Gastroesophageal sphincter (tissue), 4 donors: ENCODE results near the gene ARFGEF3. TPM values are rescaled to one million over a fixed set of nuclear protein-coding genes. Genes with fewer than 3 reads are reported as not detected.

ENCODE experiments used
- ATAC-seq: fragments of 150-250 bp; one replicate; pipeline ENCODE4 v1.9.1; 2016; ENCODE audit warnings: mild to moderate bottlenecking, moderate library complexity
- H3K27ac ChIP-seq, 4 donors: fragments of 200-600 bp; sonication (generic) in 3 of 4; 1 replicate in 3 of 4; 2 replicates in 1 of 4; pipeline ENCODE4 v1.5.1; 2016 to 2019
- H3K27me3 ChIP-seq: fragments of 200-600 bp; sonication (generic); one replicate; pipeline ENCODE4 v1.5.1; 2019
- H3K36me3 ChIP-seq, 2 donors: fragments of 200-600 bp; sonication (generic); one replicate each; pipeline ENCODE4 v1.5.1; 2019; ENCODE audit warnings: control low read depth in 1 of 2
- H3K4me1 ChIP-seq, 3 donors: fragments of 200-600 bp; sonication (generic); 1 replicate in 2 of 3; 2 replicates in 1 of 3; pipeline ENCODE4 v1.5.1; 2016 to 2019; ENCODE audit warnings: control low read depth in 2 of 3
- H3K4me3 ChIP-seq, 2 donors: fragments of 200-600 bp; sonication (generic); one replicate each; pipeline ENCODE4 v1.5.1; 2019; ENCODE audit warnings: mild to moderate bottlenecking in 1 of 2, moderate library complexity in 1 of 2
- H3K9me3 ChIP-seq, 3 donors: fragments of 200-600 bp; sonication (generic); one replicate each; pipeline ENCODE4 v1.5.1; 2017 to 2019; ENCODE audit warnings: control low read depth in 2 of 3
- EP300 ChIP-seq: sonication (generic); formaldehyde crosslinking; IDR thresholded peaks from one replicate; pipeline ENCODE4 v1.6.1; 2017; ENCODE audit warnings: antibody characterized with exemption, mild to moderate bottlenecking
- POLR2A ChIP-seq, 2 donors: fragments of 450-650 bp; IDR thresholded peaks; one replicate each; pipeline ENCODE4 v1.6.1; 2017; ENCODE audit warnings: antibody characterized with exemption in 2 of 2, mild to moderate bottlenecking in 2 of 2, moderate library complexity in 1 of 2
- POLR2AphosphoS5 ChIP-seq: sonication (generic); formaldehyde crosslinking; IDR thresholded peaks from one replicate; pipeline ENCODE4 v1.6.1; 2017; ENCODE audit warnings: antibody characterized with exemption
- WGBS, 2 donors: methylation state at CpG; one replicate each; pipeline ENCODE4 v1.1.5; 2018; ENCODE audit warnings: low coverage in 1 of 2; 5-methylcytosine and 5-hydroxymethylcytosine counted together
- total RNA-seq, 4 donors: library from RNA; depleted of rRNA; stranded (reverse); fragments of >200 nt; gene quantifications; one replicate each; pipeline ENCODE4 v1.1.0, GENCODE V29; 2016
- TF ChIP-seq, protein P1 (sequence below), 4 experiments: fragments of 200-600 bp in 2 of 4; fragments of 450-650 bp in 2 of 4; sonication (generic) in 1 of 4; IDR thresholded peaks; one replicate each; pipeline ENCODE4 v1.5.1; 2017 to 2019; ENCODE audit warnings: antibody characterized with exemption in 4 of 4, mild to moderate bottlenecking in 2 of 4, moderate library complexity in 2 of 4

Gene ARFGEF3
- total RNA-seq, 4 donors from 2014 or later: 0.47 to 4.2 (median 1.8) TPM

- Histone ChIP-seq H3K9me3 (no peaks in the 10 kb centered on the region), H3K36me3 (no peaks in the 10 kb centered on the region), H3K4me3 (no peak overlapping the region), H3K27ac (no peak overlapping the region), H3K4me1 (no peaks in the 10 kb centered on the region), H3K27me3 (no peaks in the 10 kb centered on the region)
- 92 to 93% methylated on average over 2 of the region's 13 CpGs for WGBS, 2 donors
- no peak for ATAC-seq
- TF ChIP-seq EP300: no peak
- TF ChIP-seq POLR2A (IDR thresholded peaks at IDR 0.05): no peak
- TF ChIP-seq, protein P1, sequence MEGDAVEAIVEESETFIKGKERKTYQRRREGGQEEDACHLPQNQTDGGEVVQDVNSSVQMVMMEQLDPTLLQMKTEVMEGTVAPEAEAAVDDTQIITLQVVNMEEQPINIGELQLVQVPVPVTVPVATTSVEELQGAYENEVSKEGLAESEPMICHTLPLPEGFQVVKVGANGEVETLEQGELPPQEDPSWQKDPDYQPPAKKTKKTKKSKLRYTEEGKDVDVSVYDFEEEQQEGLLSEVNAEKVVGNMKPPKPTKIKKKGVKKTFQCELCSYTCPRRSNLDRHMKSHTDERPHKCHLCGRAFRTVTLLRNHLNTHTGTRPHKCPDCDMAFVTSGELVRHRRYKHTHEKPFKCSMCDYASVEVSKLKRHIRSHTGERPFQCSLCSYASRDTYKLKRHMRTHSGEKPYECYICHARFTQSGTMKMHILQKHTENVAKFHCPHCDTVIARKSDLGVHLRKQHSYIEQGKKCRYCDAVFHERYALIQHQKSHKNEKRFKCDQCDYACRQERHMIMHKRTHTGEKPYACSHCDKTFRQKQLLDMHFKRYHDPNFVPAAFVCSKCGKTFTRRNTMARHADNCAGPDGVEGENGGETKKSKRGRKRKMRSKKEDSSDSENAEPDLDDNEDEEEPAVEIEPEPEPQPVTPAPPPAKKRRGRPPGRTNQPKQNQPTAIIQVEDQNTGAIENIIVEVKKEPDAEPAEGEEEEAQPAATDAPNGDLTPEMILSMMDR (IDR thresholded peaks at IDR 0.05): no peak
- TF ChIP-seq POLR2AphosphoS5: no peak
Observed at GRCh38 chr6:138323821-138324220, 162.1 kb downstream of the ARFGEF3 start.

- no peaks in the 10 kb centered on the region for H3K9me3 ChIP-seq
- WGBS, 2 donors: 69% methylated on average over 3 of the region's 3 CpGs
- no peak overlapping the region for H3K4me3 ChIP-seq
- H3K27ac ChIP-seq: no peak overlapping the region
- TF ChIP-seq, protein P1 (IDR thresholded peaks at IDR 0.05): no peak
- TF ChIP-seq EP300 (no peak), POLR2AphosphoS5 (no peak), POLR2A (IDR thresholded peaks at IDR 0.05) (no peak)
- H3K36me3 ChIP-seq: no peaks in the 10 kb centered on the region
- no peak for ATAC-seq
- H3K4me1 ChIP-seq: no peaks in the 10 kb centered on the region
- no peaks in the 10 kb centered on the region for H3K27me3 ChIP-seq
Observed at GRCh38 chr6:138328210-138328609, 166.5 kb downstream of the ARFGEF3 start.

DNA sequence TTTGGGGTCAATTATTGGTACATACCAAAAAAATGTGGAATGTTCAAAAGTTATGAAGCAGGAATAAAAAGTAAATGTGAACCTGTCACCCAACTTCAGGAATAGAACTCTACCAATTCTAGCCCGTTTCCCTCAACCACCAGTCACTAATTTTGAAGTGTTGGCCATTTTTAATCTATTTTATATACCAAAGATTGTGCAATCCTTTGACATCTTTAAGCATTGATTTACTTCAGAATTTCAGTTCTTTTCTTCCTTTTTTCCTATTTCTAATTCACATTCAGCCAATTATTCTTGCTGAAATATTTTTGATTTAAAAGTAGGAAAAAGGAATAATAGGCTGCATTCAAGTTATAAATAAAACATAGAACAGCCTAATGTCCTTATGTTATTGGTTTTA is 169.0 kb downstream of the ARFGEF3 start:
- H3K4me1 ChIP-seq: no peaks in the 10 kb centered on the region
- no peak overlapping the region for H3K4me3 ChIP-seq
- H3K27me3 ChIP-seq: no peaks in the 10 kb centered on the region
- TF ChIP-seq, protein P1 (IDR thresholded peaks at IDR 0.05): no peak
- no peak for TF ChIP-seq POLR2AphosphoS5
- TF ChIP-seq EP300: no peak
- TF ChIP-seq POLR2A (IDR thresholded peaks at IDR 0.05): no peak
- WGBS, 2 donors: 89 to 100% methylated on average over 1 of the region's 1 CpG
- H3K36me3 ChIP-seq: peaks cover 0 to 6% of the 10 kb centered on the region in 2 donors
- no peak overlapping the region for H3K27ac ChIP-seq
- ATAC-seq: no peak
- no peaks in the 10 kb centered on the region for H3K9me3 ChIP-seq

GRCh38 chr6:138331444-138331843 is 169.7 kb downstream of the ARFGEF3 start:
- WGBS, 2 donors: 55 to 100% methylated on average over 1 of the region's 1 CpG
- no peaks in the 10 kb centered on the region for H3K4me1 ChIP-seq
- no peaks in the 10 kb centered on the region for H3K9me3 ChIP-seq
- H3K27me3 ChIP-seq: no peaks in the 10 kb centered on the region
- ATAC-seq: no peak
- peaks cover 0 to 6% of the 10 kb centered on the region in 2 donors for H3K36me3 ChIP-seq
- no peak overlapping the region for H3K27ac ChIP-seq
- H3K4me3 ChIP-seq: no peak overlapping the region
- TF ChIP-seq POLR2A (IDR thresholded peaks at IDR 0.05): no peak
- TF ChIP-seq, protein P1 (IDR thresholded peaks at IDR 0.05): no peak
- TF ChIP-seq EP300: no peak
- no peak for TF ChIP-seq POLR2AphosphoS5

DNA sequence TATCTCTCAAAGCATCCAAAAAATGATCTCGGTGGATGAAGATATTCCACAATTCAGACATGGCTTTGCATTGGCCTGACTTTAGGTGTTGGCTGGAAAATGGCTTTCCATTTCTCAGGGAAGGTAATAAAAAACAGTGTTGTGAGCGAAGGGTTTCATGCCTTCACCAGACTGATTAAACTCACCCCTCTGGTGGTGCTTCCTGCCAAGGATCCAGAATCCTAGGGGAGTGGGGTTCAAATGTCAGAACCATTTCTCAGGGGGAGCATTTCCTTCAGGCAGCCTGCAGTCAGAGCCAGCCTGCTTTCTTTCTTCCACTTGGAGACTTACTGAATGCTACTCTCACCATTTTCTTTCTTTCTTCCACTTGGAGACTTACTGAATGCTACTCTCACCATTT is 170.2 kb downstream of the ARFGEF3 start:
- H3K27ac ChIP-seq: no peak overlapping the region
- peaks cover 0 to 6% of the 10 kb centered on the region in 2 donors for H3K36me3 ChIP-seq
- H3K4me3 ChIP-seq: no peak overlapping the region
- no peaks in the 10 kb centered on the region for H3K9me3 ChIP-seq
- H3K27me3 ChIP-seq: no peaks in the 10 kb centered on the region
- 29 to 50% methylated on average over 1 to 2 of the region's 2 CpGs for WGBS, 2 donors
- TF ChIP-seq EP300 (no peak), POLR2A (IDR thresholded peaks at IDR 0.05) (no peak), POLR2AphosphoS5 (no peak)
- TF ChIP-seq, protein P1 (IDR thresholded peaks at IDR 0.05): no peak
- ATAC-seq: no peak
- no peaks in the 10 kb centered on the region for H3K4me1 ChIP-seq
